Measurements from ENCODE around the gene SLC31A1. TPM values are rescaled to one million over a fixed set of nuclear protein-coding genes. Genes with fewer than 3 reads are reported as not detected.
"Not testable (repeated sequence)": the region's sequence is repeated elsewhere in the genome, so short reads cannot be mapped to it uniquely, and the experiment has no call there.

SLC31A1 gene
- total RNA-seq, 4 donors from 2014 or later = 7.4 to 82.7 (median 50.6) TPM

DNA sequence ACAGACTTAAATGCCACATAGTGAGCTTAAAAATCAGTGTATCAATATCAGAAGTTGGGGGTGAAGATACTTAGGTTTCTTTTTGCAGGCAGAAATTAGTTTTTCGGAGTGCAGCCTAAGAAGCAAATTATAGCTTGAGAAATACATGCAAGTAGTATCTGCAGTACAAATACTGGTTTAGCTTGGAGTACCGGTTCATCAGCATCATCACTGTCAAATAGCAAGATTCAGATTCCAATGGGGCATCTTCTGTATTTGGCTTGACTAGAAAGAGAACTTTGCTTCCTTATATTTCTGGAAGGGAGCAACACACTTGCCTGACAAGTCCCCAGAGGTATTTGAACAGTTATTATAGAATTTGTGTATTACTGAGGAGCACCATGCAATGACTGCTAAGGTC is 19.8 kb downstream of the SLC31A1 start:
- TF ChIP-seq, protein P1, sequence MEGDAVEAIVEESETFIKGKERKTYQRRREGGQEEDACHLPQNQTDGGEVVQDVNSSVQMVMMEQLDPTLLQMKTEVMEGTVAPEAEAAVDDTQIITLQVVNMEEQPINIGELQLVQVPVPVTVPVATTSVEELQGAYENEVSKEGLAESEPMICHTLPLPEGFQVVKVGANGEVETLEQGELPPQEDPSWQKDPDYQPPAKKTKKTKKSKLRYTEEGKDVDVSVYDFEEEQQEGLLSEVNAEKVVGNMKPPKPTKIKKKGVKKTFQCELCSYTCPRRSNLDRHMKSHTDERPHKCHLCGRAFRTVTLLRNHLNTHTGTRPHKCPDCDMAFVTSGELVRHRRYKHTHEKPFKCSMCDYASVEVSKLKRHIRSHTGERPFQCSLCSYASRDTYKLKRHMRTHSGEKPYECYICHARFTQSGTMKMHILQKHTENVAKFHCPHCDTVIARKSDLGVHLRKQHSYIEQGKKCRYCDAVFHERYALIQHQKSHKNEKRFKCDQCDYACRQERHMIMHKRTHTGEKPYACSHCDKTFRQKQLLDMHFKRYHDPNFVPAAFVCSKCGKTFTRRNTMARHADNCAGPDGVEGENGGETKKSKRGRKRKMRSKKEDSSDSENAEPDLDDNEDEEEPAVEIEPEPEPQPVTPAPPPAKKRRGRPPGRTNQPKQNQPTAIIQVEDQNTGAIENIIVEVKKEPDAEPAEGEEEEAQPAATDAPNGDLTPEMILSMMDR (IDR thresholded peaks at IDR 0.05) = no peak
- no peak for TF ChIP-seq POLR2A (IDR thresholded peaks at IDR 0.05)
- no peaks in the 10 kb centered on the region for H3K27me3 ChIP-seq
- DNase-seq = no peak
- no peaks in the 10 kb centered on the region for H3K36me3 ChIP-seq
- H3K9me3 ChIP-seq = no peaks in the 10 kb centered on the region
- no peak overlapping the region for H3K4me3 ChIP-seq
- no peak overlapping the region for H3K27ac ChIP-seq
- H3K4me1 ChIP-seq = no peaks in the 10 kb centered on the region

DNA sequence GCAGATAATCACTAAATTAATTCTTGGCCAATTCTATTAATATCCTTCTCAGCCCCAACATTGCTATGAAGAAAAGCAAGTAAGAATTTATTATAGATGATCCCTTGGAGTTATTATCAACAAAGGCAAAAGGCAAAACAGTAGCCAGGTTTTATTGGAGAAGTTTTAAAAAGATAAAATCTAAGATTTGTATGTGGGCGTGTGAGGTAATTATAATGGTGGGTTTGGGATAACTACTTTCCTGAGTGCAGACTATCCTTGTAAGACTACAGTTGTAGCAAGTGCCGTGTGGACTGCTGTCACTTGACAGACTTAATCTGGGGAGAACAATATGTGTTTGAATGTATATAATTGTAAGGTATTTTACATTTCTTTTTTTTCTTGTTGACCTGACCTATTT is 23.2 kb downstream of the SLC31A1 start:
- H3K27ac ChIP-seq = no peak overlapping the region
- H3K4me1 ChIP-seq = no peaks in the 10 kb centered on the region
- TF ChIP-seq, protein P1 (IDR thresholded peaks at IDR 0.05) = no peak
- TF ChIP-seq POLR2A (IDR thresholded peaks at IDR 0.05) = no peak
- H3K9me3 ChIP-seq = no peaks in the 10 kb centered on the region
- no peaks in the 10 kb centered on the region for H3K27me3 ChIP-seq
- H3K4me3 ChIP-seq = no peak overlapping the region
- DNase-seq = no peak
- no peaks in the 10 kb centered on the region for H3K36me3 ChIP-seq

DNA sequence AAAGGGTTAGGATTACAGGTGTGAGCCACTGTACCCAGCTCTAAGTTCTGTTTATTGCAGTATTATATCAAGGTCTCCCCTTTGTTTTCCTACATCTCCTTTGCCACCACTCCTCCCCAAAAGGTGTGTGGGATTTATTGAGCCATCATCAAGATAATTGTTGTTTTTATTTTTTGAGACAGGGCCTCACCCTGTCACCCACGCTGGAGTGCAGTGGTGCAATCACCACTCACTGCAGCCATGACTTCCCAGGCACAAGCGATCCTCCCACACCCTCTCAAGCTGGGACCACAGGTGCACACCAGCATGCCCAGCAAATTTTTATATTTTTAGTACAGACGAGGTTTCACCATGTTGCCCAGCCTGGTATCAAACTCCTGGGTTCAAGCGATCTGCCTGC is 24.6 kb downstream of the SLC31A1 start:
- Histone ChIP-seq H3K36me3 (no peaks in the 10 kb centered on the region), H3K4me3 (no peak overlapping the region), H3K27ac (no peak overlapping the region), H3K27me3 (no peaks in the 10 kb centered on the region), H3K4me1 (no peaks in the 10 kb centered on the region), H3K9me3 (no peaks in the 10 kb centered on the region)
- no peak for TF ChIP-seq POLR2A (IDR thresholded peaks at IDR 0.05)
- TF ChIP-seq, protein P1 (IDR thresholded peaks at IDR 0.05) = no peak
- no peak for DNase-seq

GRCh38 chr9:113246928-113247327 is 25.6 kb downstream of the SLC31A1 start:
- Histone ChIP-seq H3K4me3 (no peak overlapping the region), H3K4me1 (no peaks in the 10 kb centered on the region), H3K9me3 (no peaks in the 10 kb centered on the region), H3K27ac (no peak overlapping the region), H3K36me3 (no peaks in the 10 kb centered on the region), H3K27me3 (no peaks in the 10 kb centered on the region)
- TF ChIP-seq, protein P1 (IDR thresholded peaks at IDR 0.05) = no peak
- no peak for TF ChIP-seq POLR2A (IDR thresholded peaks at IDR 0.05)
- DNase-seq = no peak

DNA sequence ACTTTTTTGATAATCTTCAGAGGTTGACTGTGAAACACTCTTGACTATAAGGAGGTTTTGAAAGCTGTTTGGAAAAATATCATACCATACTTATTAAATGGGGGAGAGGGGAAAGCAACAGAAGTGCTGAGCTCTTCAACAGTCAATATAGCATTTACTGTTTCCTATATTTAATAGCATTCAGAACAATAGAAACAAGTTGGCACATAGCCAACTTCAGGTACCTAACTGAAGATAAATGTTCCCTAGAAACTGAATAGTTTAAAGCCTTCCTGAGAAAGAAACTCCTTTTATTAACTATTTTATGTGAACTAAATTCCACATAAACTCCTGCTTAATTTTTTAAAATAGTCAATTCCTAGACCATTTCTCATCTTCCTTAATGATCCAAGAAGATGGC is 26.3 kb downstream of the SLC31A1 start:
- DNase-seq = no peak
- TF ChIP-seq, protein P1 (IDR thresholded peaks at IDR 0.05) = no peak
- TF ChIP-seq POLR2A (IDR thresholded peaks at IDR 0.05) = no peak
- Histone ChIP-seq H3K4me1 (no peaks in the 10 kb centered on the region), H3K36me3 (no peaks in the 10 kb centered on the region), H3K9me3 (no peaks in the 10 kb centered on the region), H3K27ac (no peak overlapping the region), H3K4me3 (no peak overlapping the region), H3K27me3 (no peaks in the 10 kb centered on the region)

- DNase-seq, H3K4me1 ChIP-seq, H3K9me3 ChIP-seq, H3K27me3 ChIP-seq, H3K4me3 ChIP-seq, H3K36me3 ChIP-seq, H3K27ac ChIP-seq: not testable (repeated sequence)
These were observed 28.3 kb downstream of the SLC31A1 start for GRCh38 chr9:113249661-113250060.

All from Peyer's patch (tissue), 4 donors.